GM10266 (cell line): Measurements from ENCODE around the gene HES4.

Experiments
- DNase-seq: peaks from one replicate; pipeline ENCODE4 v3.0.0; 2012; ENCODE audit errors: extremely low spot score
- TF ChIP-seq, protein P1 (sequence below): IDR thresholded peaks from 2 replicates; pipeline ENCODE4 v1.5.1; 2012; ENCODE audit warnings: mild to moderate bottlenecking, low read depth; ENCODE audit not compliant: control insufficient read depth, insufficient read depth; ENCODE audit errors: missing control alignments

The HES4 gene

DNA sequence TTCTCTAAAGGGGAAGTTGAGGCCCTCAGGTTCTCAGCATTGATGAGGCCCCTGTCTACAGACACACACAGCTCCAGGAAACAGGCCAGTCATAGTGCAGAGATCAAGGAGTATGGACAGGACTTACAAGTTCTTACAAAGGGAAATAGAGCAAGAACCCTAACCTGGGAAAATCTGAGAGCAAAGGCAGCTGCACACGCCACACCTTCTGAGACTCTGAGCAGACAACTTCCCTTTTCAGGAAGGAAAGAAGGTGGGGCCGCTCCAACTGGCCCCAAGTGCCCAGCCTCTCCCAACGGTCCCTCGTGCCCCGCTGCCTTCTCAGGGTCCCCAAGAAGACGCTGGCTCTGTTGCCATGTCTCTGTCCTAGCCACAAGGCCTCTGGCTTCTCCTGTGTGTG, 44.4 kb downstream of the HES4 start:
- DNase-seq, result no peak
- TF ChIP-seq, protein P1, sequence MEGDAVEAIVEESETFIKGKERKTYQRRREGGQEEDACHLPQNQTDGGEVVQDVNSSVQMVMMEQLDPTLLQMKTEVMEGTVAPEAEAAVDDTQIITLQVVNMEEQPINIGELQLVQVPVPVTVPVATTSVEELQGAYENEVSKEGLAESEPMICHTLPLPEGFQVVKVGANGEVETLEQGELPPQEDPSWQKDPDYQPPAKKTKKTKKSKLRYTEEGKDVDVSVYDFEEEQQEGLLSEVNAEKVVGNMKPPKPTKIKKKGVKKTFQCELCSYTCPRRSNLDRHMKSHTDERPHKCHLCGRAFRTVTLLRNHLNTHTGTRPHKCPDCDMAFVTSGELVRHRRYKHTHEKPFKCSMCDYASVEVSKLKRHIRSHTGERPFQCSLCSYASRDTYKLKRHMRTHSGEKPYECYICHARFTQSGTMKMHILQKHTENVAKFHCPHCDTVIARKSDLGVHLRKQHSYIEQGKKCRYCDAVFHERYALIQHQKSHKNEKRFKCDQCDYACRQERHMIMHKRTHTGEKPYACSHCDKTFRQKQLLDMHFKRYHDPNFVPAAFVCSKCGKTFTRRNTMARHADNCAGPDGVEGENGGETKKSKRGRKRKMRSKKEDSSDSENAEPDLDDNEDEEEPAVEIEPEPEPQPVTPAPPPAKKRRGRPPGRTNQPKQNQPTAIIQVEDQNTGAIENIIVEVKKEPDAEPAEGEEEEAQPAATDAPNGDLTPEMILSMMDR, result no peak

DNA sequence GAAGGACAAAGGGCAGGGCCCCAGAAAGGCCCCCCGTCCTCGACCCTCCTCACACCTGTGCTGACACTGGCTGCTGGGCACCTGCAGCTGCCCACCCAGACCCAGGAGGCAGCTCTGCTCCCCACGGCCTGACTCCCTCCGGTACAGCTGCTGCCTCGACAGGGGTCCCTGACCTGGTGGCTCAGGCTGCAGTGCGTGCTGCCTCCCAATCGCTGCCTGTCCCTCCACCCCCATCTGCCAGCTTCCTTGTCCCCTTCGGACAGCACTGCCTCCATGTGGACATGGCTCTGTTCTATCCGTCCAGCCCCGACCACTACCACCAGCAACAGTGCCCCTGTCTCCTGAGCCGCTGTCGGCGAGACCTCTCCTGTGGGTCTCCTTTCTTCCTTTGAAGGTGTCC, 45.0 kb downstream of the HES4 start:
- TF ChIP-seq, protein P1, result no peak
- no peak for DNase-seq

GRCh38 chr1:953524-954320, 46.2 kb downstream of the HES4 start:
- TF ChIP-seq, protein P1, result no peak
- DNase-seq, result no peak

GRCh38 chr1:952603-953002, 47.3 kb downstream of the HES4 start:
- DNase-seq, result no peak
- TF ChIP-seq, protein P1, result no peak

DNA sequence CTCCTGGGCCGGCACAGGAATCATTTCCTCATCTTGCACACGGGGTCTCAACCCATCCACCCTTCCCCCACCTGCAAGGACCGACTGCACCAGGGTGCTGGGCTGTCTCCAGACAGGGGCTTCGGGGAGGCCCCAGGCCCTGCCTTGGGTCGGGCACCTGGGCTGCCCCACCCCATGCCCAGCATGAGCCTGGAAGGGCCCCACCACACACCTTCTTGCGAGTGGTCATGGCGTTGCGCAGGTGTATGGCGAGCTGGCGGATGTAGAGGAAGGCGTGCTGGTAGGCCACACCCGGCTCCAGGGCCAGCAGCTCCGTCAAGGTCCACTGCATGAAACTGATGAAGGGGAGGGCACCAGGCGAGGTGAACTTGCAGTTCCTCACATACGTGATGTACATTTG, 47.7 kb downstream of the HES4 start:
- DNase-seq, result no peak
- TF ChIP-seq, protein P1, result no peak

DNA sequence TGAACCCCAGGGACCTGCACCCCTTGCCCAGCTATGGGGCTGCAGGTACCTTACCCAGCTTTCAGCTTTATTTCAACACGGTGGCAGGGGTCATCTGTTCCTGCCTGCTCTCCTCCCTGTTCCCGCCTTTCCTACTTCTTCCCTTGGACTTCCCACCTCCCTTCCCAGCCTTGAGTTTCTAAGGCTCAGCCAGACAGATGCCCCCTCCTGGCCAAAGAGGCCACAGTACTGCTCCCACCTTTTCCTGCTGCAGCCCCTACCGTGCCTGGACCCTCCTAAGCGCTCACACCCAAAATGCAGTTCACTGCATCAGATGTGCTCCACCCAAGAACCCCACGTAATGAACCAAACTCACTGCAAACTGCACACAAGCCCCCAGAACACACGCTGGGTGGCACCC, 48.5 kb downstream of the HES4 start:
- no peak for DNase-seq
- TF ChIP-seq, protein P1, result peak; percentile 21

DNA sequence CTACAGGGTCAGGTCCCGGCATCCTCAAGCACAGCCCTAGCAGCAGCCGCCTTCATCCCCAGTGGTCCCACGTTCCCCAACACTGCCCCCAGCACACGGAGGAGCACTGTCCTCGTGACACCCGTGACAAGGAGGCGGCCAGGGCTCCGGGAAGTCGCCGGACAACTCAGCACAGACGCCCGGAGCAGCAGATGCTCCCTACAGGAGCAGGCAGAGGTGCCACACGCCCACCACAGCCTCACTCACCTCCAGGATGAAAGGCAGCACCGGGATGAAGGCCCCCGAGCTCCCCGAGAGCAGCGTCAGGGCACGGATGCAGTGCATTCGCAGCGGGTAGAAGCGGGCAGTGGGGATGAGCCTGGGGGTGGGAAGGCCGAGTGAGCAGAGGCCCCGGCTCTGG, 49.0 kb downstream of the HES4 start:
- TF ChIP-seq, protein P1, result no peak
- DNase-seq, result no peak
